KMS-11 (cell line): ENCODE data around the gene KLHL24.

Experiments
- H2AFZ ChIP-seq: fragments of 200-600 bp; sonication (generic); 2 replicates; pipeline ENCODE4 v1.6.1; 2016; ENCODE audit warnings: antibody characterized with exemption, mixed run types, low read depth
- H3K27ac ChIP-seq: fragments of 200-600 bp; sonication (generic); 2 replicates; pipeline ENCODE4 v1.6.1; 2016; ENCODE audit warnings: mild to moderate bottlenecking, mixed run types
- H3K27me3 ChIP-seq: fragments of 200-600 bp; sonication (generic); 2 replicates; pipeline ENCODE4 v1.6.1; 2017; ENCODE audit warnings: mild to moderate bottlenecking, low read depth, mixed run types, moderate library complexity; ENCODE audit not compliant: insufficient read depth
- H3K36me3 ChIP-seq: fragments of 200-600 bp; sonication (generic); 2 replicates; pipeline ENCODE4 v1.6.1; 2017; ENCODE audit warnings: mild to moderate bottlenecking, mixed run types; ENCODE audit not compliant: insufficient read depth
- H3K4me1 ChIP-seq: fragments of 200-600 bp; sonication (generic); 2 replicates; pipeline ENCODE4 v1.6.1; 2016; ENCODE audit warnings: mild to moderate bottlenecking, low read depth, mixed run types; ENCODE audit not compliant: poor library complexity, severe bottlenecking
- H3K4me2 ChIP-seq: fragments of 200-600 bp; sonication (generic); 2 replicates; pipeline ENCODE4 v1.7.0; 2016; ENCODE audit warnings: mild to moderate bottlenecking, mixed run types
- H3K4me3 ChIP-seq: fragments of 200-600 bp; sonication (generic); IDR thresholded peaks from 2 replicates; pipeline ENCODE4 v1.6.1; 2017; ENCODE audit warnings: low read depth, low read length, mixed read lengths; ENCODE audit not compliant: insufficient read depth
- H3K79me2 ChIP-seq: fragments of 200-600 bp; sonication (generic); 2 replicates; pipeline ENCODE4 v1.6.1; 2016; ENCODE audit warnings: low read depth, mixed run types; ENCODE audit not compliant: insufficient read depth
- H3K9ac ChIP-seq: fragments of 200-600 bp; sonication (generic); 2 replicates; pipeline ENCODE4 v1.6.1; 2016; ENCODE audit warnings: mild to moderate bottlenecking, mixed run types
- H4K20me1 ChIP-seq: fragments of 200-600 bp; sonication (generic); 2 replicates; pipeline ENCODE4 v1.6.1; 2016; ENCODE audit warnings: mild to moderate bottlenecking, mixed run types; ENCODE audit not compliant: insufficient read depth
- TF ChIP-seq, protein P1 (sequence below): fragments of 200-600 bp; sonication (generic); conservative IDR thresholded peaks from 2 replicates; pipeline ENCODE4 v1.6.1; 2017; ENCODE audit warnings: low read depth, mild to moderate bottlenecking, antibody characterized with exemption, low read length, moderate library complexity, mixed read lengths

KLHL24 gene

GRCh38 chr3:183644244-183644643 lies 8.8 kb downstream of the KLHL24 start:
- Histone ChIP-seq H3K27me3 (no peaks in the 10 kb centered on the region), H3K4me2 (no peak overlapping the region), H2AFZ (no peak overlapping the region), H3K27ac (no peak overlapping the region), H3K4me3 (no peak overlapping the region), H3K36me3 (no peaks in the 10 kb centered on the region), H3K9ac (no peak overlapping the region), H3K79me2 (no peaks in the 10 kb centered on the region), H4K20me1 (no peaks in the 10 kb centered on the region), H3K4me1 (no peaks in the 10 kb centered on the region)
- TF ChIP-seq, protein P1, sequence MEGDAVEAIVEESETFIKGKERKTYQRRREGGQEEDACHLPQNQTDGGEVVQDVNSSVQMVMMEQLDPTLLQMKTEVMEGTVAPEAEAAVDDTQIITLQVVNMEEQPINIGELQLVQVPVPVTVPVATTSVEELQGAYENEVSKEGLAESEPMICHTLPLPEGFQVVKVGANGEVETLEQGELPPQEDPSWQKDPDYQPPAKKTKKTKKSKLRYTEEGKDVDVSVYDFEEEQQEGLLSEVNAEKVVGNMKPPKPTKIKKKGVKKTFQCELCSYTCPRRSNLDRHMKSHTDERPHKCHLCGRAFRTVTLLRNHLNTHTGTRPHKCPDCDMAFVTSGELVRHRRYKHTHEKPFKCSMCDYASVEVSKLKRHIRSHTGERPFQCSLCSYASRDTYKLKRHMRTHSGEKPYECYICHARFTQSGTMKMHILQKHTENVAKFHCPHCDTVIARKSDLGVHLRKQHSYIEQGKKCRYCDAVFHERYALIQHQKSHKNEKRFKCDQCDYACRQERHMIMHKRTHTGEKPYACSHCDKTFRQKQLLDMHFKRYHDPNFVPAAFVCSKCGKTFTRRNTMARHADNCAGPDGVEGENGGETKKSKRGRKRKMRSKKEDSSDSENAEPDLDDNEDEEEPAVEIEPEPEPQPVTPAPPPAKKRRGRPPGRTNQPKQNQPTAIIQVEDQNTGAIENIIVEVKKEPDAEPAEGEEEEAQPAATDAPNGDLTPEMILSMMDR = no peak

DNA sequence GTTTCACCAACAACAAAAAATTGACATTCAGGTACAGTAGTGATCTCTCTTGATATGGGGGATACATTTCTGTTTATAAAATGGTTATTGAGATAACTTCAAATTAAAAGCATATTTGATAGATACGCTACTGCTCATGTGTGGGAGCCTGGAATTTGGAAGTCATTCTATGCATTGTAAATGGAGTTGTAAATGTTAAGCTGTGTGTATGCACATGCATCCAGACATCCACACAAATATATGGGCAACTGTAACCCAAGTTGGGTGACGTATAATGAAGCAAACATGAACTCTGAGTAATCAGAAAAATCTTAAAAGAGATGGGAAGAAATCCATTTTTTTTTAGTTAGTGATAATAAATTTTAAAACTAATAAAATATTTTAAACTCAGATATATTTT lies 9.8 kb downstream of the KLHL24 start:
- TF ChIP-seq, protein P1 = no peak
- Histone ChIP-seq H3K36me3 (no peaks in the 10 kb centered on the region), H3K79me2 (no peaks in the 10 kb centered on the region), H3K4me3 (no peak overlapping the region), H4K20me1 (no peaks in the 10 kb centered on the region), H3K27me3 (no peaks in the 10 kb centered on the region), H3K4me1 (no peaks in the 10 kb centered on the region), H2AFZ (no peak overlapping the region), H3K27ac (no peak overlapping the region), H3K9ac (no peak overlapping the region), H3K4me2 (no peak overlapping the region)

GRCh38 chr3:183650554-183650953 lies 15.1 kb downstream of the KLHL24 start:
- Histone ChIP-seq H3K27ac (no peak overlapping the region), H3K4me2 (no peak overlapping the region), H4K20me1 (no peaks in the 10 kb centered on the region), H3K4me3 (no peak overlapping the region), H3K9ac (no peak overlapping the region), H2AFZ (no peak overlapping the region), H3K4me1 (no peaks in the 10 kb centered on the region), H3K79me2 (no peaks in the 10 kb centered on the region), H3K36me3 (no peaks in the 10 kb centered on the region), H3K27me3 (no peaks in the 10 kb centered on the region)
- TF ChIP-seq, protein P1 = no peak

- no peak overlapping the region for H3K4me2 ChIP-seq
- no peaks in the 10 kb centered on the region for H4K20me1 ChIP-seq
- H2AFZ ChIP-seq = no peak overlapping the region
- no peaks in the 10 kb centered on the region for H3K4me1 ChIP-seq
- no peaks in the 10 kb centered on the region for H3K27me3 ChIP-seq
- H3K4me3 ChIP-seq = no peak overlapping the region
- TF ChIP-seq, protein P1 = no peak
- no peak overlapping the region for H3K9ac ChIP-seq
- H3K36me3 ChIP-seq = no peaks in the 10 kb centered on the region
- no peaks in the 10 kb centered on the region for H3K79me2 ChIP-seq
- no peak overlapping the region for H3K27ac ChIP-seq
Observed at GRCh38 chr3:183653209-183654064, 18.0 kb downstream of the KLHL24 start.
